M059J (cell line): ENCODE measurements around the gene GUCY1A2. TPM values are rescaled to one million over a fixed set of nuclear protein-coding genes. Genes with fewer than 3 reads are reported as not detected.

Experiments
- DNase-seq: peaks from one replicate; pipeline ENCODE4 v3.0.0-alpha.2; 2012; ENCODE audit warnings: low read depth
- total RNA-seq: library from RNA; depleted of rRNA; stranded (reverse); fragments of >200 nt; shearing (Covaris generic); gene quantifications from 2 replicates; pipeline ENCODE4 v1.2.3, GENCODE V29; 2014

Gene GUCY1A2
- total RNA-seq, 1 experiment from 2014 or later = 0.39 TPM

DNA sequence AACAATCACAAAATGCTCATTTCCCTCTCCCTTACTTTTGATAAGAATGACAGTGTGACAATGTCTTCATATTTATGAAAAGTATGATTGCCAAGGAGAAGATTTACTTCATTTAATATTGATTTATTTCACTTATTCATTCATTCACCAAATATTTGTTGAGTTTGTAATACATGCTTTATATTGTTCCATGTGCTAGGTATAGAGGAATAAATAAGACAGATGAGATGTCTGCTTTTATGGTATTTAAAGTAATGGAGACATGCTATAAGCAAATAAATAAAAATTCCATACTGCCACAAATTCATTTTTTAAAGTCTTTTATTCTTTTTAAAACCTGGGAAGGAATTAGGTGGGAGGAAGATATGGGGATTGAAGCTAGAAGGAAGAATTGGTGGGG, 289.4 kb downstream of the GUCY1A2 start:
- DNase-seq = no peak

DNA sequence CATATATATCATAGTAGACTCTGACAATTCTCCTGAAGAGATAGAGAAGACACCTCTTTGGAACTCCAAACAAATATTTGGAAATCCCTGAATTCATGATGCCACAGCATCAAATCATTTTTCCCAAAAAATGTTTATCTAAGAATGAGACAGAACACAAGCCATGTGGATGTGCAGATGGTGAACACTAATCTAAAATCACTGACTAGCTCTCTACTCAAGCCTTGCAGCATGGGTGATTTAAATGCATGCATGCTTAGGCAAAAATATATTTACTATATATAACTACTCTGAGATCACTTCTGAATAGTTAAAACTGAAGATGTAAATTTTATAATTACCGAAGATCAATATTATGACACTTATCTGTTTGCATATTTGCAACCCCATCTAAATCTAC, 289.9 kb downstream of the GUCY1A2 start:
- no peak for DNase-seq

DNA sequence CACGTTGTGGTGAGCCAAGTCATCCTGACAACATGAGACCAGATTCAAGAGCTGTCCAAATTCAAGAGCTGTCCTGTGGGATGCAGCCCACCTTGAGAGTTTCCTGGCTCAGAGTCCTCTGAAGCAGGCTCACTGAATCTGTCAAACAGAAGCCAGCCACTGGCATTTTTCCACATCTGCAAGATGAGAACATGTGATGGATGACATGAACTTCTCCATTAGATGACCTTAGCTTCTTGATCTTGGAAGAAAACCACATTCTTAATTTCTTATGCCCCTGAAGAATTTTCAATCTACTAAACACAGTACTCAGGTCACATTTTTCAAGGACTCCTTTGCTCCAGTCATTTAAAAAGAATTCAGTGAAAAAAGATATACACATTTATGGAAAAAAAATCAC, 291.0 kb downstream of the GUCY1A2 start:
- peak; percentile 10 for DNase-seq

DNA sequence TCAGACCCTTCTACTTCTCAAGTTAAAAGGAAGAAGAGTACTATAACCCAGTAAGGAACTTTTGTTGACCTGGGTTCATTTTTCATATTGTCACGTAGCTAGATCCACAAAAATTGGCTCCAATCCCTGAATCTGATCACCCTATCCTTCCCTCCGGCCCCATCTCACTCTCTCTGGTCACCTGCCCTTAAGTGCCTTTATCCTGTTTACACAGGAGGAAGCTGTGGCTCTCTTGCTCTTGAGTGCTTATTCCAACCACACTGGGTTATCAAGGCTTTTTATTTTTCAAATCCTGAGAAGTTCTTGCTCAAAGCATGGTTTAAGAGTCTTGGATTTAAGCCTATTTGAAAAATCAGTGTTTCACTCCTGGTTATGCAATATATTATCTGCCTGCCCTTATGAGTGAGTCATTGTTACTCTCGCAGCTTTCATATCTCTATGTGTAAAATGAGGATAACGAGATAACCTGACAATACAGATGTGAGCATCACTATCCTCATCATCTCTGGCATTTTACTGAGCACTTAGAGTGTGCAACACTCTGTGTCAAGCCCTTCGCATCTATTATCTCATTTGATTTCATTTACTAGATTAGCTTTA, 293.9 kb downstream of the GUCY1A2 start:
- DNase-seq = peak; percentile 12

DNA sequence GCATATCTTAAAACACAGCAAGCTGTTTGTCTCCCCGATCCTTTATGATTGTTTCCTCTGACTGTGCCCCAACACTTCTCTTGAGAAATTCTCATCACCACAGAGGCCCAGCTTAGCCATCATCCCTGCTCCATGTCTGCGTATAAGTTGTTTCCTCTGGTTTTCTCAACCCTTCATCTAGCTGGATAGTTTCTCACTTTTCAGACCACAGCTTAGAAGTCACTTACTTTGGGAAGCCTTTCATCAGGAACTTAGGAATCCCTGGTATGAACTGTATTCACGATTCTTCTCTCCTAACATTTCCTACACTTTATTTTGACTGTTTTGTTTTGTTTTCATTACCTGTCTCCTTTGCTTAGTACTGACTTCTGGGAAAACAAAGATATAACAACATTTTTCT, 295.2 kb downstream of the GUCY1A2 start:
- DNase-seq = no peak

DNA sequence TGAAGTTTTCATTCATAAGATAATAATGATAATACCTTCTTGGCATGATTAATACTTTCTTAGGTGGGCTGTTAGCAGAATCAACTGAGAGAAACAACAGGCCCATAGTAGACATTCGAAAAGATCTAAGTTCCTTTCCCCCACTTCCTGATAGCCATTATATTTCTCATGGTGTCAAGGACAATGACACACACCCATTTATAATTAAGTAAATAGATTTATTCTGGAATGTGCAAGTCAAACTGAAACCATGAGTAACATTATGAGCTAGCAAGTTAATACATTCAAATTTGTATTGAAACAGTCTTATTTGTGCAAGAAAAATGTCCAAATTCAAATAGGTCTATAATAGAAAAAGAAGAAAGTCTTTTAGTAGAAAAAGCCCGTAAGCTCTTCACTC, 301.1 kb downstream of the GUCY1A2 start:
- no peak for DNase-seq

DNA sequence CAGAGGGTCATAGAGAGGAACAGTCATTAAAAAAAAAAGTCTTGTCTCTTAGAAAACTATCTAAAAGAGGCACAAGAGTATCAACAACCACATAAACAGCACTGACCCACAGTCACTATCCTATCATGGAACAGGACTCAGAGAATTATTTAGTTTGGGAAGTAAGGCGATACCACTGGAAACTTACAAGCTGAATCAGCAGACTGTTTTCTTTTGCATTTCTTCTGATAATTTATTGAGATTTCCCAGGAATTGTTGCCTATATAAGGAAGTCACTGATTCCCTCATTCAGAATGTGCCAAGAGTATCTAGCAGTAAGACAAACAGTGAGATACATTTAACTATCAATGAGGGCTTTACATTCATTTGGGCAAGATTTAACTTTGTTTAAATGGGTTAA, 304.1 kb downstream of the GUCY1A2 start:
- peak; percentile 21 for DNase-seq

DNA sequence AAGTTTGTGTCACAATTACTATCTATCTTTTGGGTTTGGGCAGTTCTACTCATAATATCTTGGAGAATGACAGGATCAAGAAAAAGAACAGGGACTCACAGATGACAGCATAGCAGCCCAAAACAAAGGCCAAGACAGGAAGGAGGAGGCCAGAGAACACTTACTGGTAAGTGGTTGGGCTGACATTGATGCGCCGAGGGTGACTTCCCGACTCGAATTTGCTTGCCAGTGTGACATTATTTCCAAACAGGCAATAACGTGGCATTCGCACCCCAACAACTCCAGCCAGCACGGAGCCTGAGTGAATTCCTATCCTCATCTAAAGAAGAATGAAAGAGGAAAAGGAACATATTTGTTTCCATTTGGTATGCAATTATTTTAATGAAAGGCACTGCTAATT, 309.9 kb downstream of the GUCY1A2 start:
- DNase-seq = no peak

DNA sequence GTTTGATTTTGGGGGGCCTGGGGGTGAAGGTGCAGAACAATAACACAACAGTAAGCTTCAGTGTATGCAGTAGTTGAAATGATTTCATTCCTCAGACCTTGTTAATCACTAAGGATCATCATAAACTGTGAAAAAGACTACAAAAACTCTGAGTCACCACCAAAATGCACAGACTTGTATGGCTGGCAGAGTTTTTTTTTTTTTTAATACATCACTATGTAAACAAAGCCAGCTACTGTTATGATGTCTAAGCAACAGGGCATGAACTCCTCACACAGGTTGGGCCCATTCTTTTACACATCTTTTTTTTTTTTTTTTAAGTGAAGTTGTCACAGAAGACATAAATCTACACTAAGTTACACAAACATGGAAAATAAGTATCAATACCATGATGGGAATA, 311.9 kb downstream of the GUCY1A2 start:
- peak; percentile 94 for DNase-seq

DNA sequence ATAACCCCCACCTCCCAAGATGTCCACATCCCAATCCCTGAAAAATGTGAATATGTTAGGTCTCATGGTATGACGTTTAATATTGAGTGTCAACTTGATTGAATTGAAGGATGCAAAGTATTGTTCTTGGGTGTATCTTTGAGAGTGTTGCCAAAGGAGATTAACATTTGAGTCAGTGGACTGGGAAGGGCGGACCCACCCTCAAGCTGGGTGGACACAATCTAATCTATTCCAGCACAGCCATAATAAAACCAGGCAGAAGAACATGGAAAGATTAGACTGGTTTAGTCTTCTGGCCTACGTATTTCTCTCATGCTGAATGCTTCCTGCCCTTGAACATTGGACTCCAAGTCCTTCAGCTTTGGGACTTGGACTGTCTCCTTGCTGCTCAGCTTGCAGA, 315.5 kb downstream of the GUCY1A2 start:
- no peak for DNase-seq

DNA sequence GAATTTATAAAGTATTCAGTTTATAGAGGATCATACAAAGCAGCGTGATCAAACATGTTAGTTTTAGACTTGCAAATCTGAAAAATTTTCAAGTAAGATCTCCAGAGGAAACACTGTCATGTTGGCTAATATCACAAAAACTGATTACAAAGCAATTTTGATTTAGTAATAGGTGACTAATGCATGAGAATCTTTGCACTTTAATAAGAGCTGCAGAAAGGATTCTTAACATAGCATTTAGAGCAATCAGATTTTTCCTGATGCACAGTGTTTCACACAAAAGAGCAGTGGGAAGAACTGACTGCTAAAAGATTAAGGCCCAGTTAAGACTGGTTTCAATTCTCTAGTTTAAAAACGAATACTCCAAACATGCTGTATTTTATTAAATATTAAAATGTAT, 321.2 kb downstream of the GUCY1A2 start:
- DNase-seq = peak; percentile 58

DNA sequence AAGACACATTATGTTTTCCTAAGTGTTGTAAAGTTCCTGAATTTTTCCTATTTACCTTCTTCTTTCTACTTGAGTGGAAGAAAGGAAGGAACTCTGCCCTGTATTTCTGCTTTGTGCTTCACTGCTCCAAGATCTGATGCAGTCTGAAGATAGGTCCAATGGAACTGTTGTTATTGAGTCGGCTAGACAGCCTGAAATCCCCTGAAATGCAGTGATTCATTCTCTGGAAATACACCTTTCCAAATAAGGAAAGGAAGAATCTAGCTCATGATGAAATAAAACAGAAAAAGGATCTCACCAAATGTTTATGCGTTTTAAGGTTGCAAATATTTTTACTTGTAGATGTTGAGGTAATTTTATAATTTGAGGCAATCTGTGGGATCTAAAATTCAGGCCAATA, 322.8 kb downstream of the GUCY1A2 start:
- peak; percentile 63 for DNase-seq

DNA sequence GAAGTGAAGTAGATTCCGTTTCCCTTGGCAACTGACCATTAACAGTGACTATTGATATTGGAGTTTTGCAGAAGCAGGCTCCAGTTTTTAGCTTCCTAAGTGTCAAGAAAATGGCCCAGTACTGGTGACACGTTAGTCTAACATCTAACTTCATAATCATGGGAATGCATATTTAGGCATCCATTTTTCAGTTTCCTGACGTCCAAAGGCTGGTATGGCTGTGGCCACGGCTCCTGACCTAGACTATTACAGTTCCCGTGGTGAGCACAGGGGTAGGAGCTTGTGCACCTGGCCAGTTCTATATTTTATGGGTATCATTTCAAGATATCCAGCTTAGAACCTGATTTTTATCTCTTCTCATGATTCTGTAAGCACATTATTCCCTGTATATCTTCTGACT, 323.8 kb downstream of the GUCY1A2 start:
- no peak for DNase-seq

DNA sequence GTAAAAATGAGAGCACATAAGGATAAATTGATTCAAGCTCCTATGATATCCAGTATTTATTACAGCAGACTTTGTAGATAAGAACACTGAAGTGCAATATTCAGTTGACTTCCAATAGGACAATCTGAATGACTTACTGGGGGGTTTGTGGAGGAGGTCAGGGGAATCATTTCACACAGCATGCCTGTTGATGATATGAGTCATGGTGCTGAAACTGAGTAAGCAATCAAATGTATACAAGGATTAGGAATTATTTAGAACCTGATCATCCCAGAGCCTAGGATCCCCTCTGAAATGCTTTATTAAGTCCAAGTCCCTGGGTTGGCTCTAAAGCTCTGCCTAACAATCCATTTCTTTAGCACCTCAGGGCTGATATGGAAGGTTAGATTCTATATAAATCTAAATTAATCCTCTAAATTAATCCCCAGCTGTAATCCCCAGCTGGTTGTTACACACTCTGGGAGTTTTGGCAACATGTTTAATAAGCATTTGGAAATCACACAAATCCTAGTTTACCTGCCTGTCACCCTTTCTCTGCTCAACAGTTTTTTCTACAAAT, 326.4 kb downstream of the GUCY1A2 start:
- peak; percentile 28 for DNase-seq

DNA sequence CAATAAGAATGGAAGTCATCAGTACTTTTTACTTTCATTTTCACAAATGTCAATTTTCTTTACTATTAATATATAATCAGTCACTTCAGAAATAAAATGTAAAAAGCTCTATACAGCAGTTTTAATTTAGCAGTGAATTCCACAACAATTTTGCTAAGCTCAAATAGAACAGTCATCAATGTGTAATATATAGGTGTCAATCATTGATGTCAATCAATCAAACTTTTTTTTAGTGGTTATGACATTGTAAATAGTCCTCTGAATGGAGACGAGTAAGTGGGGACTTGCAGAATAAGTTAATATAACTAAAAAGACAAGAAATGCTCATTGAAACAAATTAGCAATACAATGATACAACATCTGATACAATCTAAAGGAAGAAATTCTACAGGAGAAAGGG, 327.4 kb downstream of the GUCY1A2 start:
- DNase-seq = no peak

DNA sequence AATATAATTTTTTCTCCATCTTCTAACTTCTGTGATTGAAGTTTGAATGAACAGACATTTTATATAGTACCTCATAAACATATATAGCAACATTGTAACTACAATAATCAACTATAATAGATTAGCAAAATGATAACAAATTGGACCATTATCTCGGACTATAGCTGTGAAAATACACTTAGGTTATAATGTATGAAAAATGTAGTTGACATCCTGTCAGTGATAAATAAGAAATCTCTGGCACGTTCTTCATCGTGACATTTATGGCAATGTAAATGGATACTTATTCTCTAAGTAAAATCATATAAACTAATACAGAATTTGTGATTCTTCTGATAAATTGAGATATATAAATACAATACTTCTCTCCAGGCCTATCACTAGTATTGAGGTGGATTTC, 333.3 kb downstream of the GUCY1A2 start:
- DNase-seq = no peak

DNA sequence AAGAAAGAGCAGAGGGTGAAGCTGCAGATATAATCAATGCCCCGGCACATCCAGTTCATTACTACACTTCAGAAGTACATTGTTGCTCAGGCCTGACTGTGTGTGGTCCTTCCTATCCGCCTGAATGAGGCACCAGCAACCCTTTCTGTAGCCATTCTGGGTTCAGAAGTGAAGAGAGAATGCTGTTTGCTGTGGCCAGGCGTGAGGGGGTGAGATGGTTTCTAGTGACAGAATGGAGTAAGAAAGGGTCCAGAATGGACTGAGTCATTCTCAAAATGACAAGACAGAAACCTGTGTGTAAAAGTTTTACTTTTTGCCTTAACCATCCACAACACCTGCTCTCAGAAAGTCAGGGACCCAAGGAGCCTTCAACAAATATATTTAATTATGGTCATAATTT, 334.8 kb downstream of the GUCY1A2 start:
- no peak for DNase-seq

DNA sequence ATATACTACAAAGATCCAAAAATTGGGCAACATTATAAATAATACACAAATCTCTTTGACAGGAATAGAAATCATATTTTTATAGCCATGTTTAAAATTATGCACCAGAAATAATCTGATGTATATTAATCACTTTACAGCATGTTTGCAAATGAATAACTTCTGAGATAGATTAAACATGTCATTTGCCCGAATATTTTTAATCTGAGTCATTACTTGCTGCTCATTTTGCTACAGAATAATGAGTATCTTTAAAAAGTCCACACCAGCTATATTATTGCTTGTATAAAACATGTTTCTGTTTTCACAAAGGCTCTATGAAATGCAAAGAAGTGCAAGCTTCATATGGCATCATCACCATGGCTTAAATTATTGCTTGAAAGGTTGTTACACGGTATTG, 336.8 kb downstream of the GUCY1A2 start:
- DNase-seq = no peak

DNA sequence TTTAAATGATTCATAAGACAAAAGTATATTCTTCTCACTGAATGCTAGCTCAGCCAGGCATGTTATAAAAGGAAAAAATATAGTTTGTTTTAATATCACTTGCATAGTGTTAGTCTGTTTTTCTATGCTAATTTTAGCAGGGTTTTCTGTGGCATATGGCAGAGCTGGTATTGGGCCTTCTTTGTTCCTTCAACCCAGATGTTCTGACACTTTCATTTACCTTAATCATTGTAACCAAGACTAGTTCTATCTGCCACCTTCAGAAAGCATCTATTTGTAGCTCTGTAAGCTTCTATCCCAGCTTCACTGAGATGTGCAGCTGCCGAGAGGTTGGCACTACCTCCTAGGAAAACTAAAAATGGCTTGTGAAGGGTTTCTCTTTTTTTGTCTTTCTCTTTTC, 338.7 kb downstream of the GUCY1A2 start:
- DNase-seq = no peak

DNA sequence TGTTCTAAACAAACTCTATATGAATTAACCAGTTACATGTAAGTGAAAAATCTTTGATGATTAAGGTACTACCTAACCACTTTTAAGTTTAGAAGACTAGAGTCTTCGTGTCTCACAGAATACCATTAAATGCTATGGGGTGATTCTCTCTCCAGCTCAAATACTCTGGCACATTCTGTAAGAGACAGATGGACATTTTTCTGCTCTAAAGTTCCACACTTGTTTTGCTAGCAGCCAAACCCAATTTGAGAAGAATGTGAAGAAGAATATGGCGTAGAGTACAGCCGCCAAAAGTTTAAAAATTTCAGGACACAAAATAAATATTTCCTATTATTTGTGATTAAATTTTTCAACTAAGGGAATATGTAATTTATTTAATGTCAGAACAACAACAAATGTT, 339.1 kb downstream of the GUCY1A2 start:
- no peak for DNase-seq

DNA sequence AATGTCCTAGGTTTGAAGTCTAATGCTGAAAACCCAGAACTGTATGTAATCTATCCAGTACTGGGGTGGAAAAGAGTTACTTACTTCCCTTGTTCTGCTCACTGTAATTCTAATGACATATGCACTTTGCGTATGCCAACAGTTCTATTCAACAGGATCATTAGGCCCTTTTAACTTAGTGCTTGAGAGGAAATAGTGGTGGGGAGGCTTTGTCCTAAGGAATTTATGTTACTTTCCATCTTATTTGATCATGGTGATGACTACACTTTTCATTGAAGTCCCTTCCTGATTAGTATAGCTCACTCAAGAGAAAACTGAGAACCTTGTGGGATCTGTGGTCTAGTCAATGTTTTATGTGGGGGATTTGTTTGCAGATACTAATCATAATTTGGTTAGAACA, 348.2 kb downstream of the GUCY1A2 start:
- DNase-seq = peak; percentile 28

DNA sequence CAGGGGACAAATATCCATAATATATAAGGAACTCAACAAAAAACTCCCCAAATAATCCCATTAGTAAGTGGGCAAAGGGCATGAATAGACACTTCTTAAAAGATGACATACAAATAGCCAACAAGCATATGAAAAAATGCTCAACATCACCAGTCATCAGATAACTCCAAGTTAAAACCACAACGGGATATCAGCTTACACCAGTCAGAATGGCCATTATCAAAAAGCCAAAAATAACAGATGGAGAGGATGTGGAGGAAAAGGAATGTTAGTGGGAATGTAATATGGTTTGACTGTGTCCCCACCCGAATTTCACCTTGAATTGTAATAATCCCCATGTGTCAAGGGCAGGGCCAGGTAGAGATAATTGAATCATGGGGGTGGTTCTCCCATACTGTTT, 350.1 kb downstream of the GUCY1A2 start:
- DNase-seq = peak; percentile 87

DNA sequence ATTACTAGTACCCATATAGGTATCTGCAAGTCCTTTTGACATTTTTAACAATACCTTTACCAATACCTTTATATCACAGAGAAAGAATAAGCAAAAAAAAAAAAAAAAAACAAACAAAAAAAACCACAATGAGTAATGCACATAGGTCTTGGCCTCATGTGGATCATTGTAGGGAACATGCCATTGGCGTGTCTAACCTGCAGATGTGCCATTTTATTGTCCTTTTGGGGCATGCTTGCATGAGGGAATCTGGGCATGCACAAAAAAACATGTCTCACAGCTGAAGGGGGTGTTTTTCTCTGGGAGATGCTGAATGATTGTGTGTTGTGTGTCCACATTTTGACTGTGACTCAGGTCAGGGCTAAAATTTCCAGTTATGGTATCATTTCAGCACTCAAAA, 361.6 kb downstream of the GUCY1A2 start:
- peak; percentile 56 for DNase-seq

DNA sequence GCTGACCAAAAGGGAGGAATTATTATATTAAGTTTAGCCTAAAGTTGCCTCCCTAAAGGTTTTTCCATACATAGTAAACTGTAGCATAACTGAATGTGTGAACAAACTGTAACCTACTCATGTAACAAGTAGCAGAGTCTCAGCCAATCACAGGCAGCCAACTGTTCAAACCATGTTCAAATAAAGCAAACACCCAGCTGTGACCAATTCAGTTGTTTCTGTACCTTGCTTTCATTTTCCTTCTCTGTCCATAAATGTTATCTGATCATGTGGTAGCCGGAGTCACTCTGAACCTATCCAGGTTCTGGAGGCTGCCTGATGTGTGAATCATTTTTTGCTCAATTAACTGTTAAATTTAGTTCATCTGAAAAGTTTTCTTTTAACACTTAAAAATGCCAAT, 373.5 kb downstream of the GUCY1A2 start:
- peak; percentile 85 for DNase-seq
